Suprapubic skin (tissue), 4 donors: Measurements from ENCODE around the gene LPAR3.

Experiments used
- CTCF ChIP-seq, 2 donors: fragments of 200-600 bp in 1 of 2; fragments of 450-650 bp in 1 of 2; sonication (generic) in 1 of 2; IDR thresholded peaks; one replicate each; pipeline ENCODE4 v1.5.1; 2016 to 2019; ENCODE audit warnings: antibody characterized with exemption in 2 of 2, mild to moderate bottlenecking in 1 of 2, moderate library complexity in 1 of 2
- EP300 ChIP-seq: sonication (generic); formaldehyde crosslinking; IDR thresholded peaks from one replicate; pipeline ENCODE4 v1.6.1; 2017; ENCODE audit warnings: antibody characterized with exemption
- POLR2A ChIP-seq, 2 donors: fragments of 450-650 bp; IDR thresholded peaks; one replicate each; pipeline ENCODE4 v1.6.1; 2017; ENCODE audit warnings: antibody characterized with exemption in 2 of 2, mild to moderate bottlenecking in 2 of 2, moderate library complexity in 2 of 2
- POLR2AphosphoS5 ChIP-seq, 3 donors: sonication (generic); formaldehyde crosslinking; IDR thresholded peaks; one replicate each; pipeline ENCODE4 v1.6.1; 2017; ENCODE audit warnings: antibody characterized with exemption in 3 of 3

- TF ChIP-seq CTCF (IDR thresholded peaks at IDR 0.05) (no peak), POLR2A (IDR thresholded peaks at IDR 0.05) (no peak), EP300 (no peak), POLR2AphosphoS5 (IDR thresholded peaks at IDR 0.05) (no peak)
Observed at GRCh38 chr1:84775535-84775920, 117.5 kb downstream of the LPAR3 start.
